ENCODE results near the gene MON2. TPM values are rescaled to one million over a fixed set of nuclear protein-coding genes. Genes with fewer than 3 reads are reported as not detected.
A peak's percentile ranks its signal among the peaks of the same experiment; 100 is the strongest.

Gene MON2
- total RNA-seq = 54.4 and 59.2 TPM in 2 replicates

GRCh38 chr12:62466594-62467491 lies at the start of gene MON2:
TSS of gene MON2 (plus strand) at chr12:62466826. CDS start at chr12:62467208, 382 bp downstream.
- DNase-seq (ENCODE audit: low read depth) = peak; percentile 85
- no peak for TF ChIP-seq CTCF (IDR thresholded peaks at IDR 0.05; ENCODE audit: insufficient read depth, low read depth, low read length)

GRCh38 chr12:62426089-62426488 lies 40.5 kb upstream of the MON2 start:
- no peak for TF ChIP-seq CTCF (IDR thresholded peaks at IDR 0.05; ENCODE audit: insufficient read depth, low read depth, low read length)
- H3K4me3 ChIP-seq (ENCODE audit: low read depth, low read length) = no peak overlapping the region
- DNase-seq (ENCODE audit: low read depth) = peak; percentile 86

More at GRCh38 chr12:62466594-62467491, at the start of gene MON2:
- H3K4me3 ChIP-seq (ENCODE audit: low read depth, low read length) = peak within 1 kb of the TSS; percentile 100

GRCh38 chr12:62429457-62429856 lies 37.2 kb upstream of the MON2 start:
- DNase-seq (ENCODE audit: low read depth) = no peak
- no peak for TF ChIP-seq CTCF (IDR thresholded peaks at IDR 0.05; ENCODE audit: insufficient read depth, low read depth, low read length)
- H3K4me3 ChIP-seq (ENCODE audit: low read depth, low read length) = no peak overlapping the region

- no peak for DNase-seq (ENCODE audit: low read depth)
- H3K4me3 ChIP-seq (ENCODE audit: low read depth, low read length) = peak overlapping the region; percentile 59
- TF ChIP-seq CTCF (IDR thresholded peaks at IDR 0.05; ENCODE audit: insufficient read depth, low read depth, low read length) = no peak
Measured at GRCh38 chr12:62434494-62435302, 31.9 kb upstream of the MON2 start.

GRCh38 chr12:62435303-62436163 lies 31.1 kb upstream of the MON2 start:
- TF ChIP-seq CTCF (IDR thresholded peaks at IDR 0.05; ENCODE audit: insufficient read depth, low read depth, low read length) = peak; percentile 68
- H3K4me3 ChIP-seq (ENCODE audit: low read depth, low read length) = peak overlapping the region; percentile 59
- peak; percentile 63 for DNase-seq (ENCODE audit: low read depth)

- no peak for DNase-seq (ENCODE audit: low read depth)
- H3K4me3 ChIP-seq (ENCODE audit: low read depth, low read length) = no peak overlapping the region
- no peak for TF ChIP-seq CTCF (IDR thresholded peaks at IDR 0.05; ENCODE audit: insufficient read depth, low read depth, low read length)
Measured at GRCh38 chr12:62436164-62436503, 30.5 kb upstream of the MON2 start.

Measured in fibroblast of villous mesenchyme (primary cell).